Neuronal stem cell (in vitro differentiated cells): Measurements from ENCODE around the gene PTPN14.
"Not testable (repeated sequence)": the region's sequence is repeated elsewhere in the genome, so short reads cannot be mapped to it uniquely, and the experiment has no call there.

Experiments
- DNase-seq: peaks from one replicate; pipeline ENCODE4 v3.0.0-alpha.2; 2013; ENCODE audit warnings: low spot score
- H2AFZ ChIP-seq: one replicate; pipeline ENCODE4 v1.6.1; 2013; ENCODE audit warnings: mild to moderate bottlenecking, low read length, inconsistent platforms
- H2AK5ac ChIP-seq: 2 replicates; pipeline ENCODE4 v1.6.1; 2013; ENCODE audit warnings: low read depth, mild to moderate bottlenecking, inconsistent platforms, low read length, moderate library complexity, mixed read lengths
- H2BK120ac ChIP-seq: 2 replicates; pipeline ENCODE4 v1.6.1; 2013; ENCODE audit warnings: low read depth, mild to moderate bottlenecking, inconsistent platforms, low read length, moderate library complexity, mixed read lengths
- H2BK12ac ChIP-seq: one replicate; pipeline ENCODE4 v1.6.1; 2013; ENCODE audit warnings: low read length, inconsistent platforms
- H2BK15ac ChIP-seq: 2 replicates; pipeline ENCODE4 v1.6.1; 2013; ENCODE audit warnings: mild to moderate bottlenecking, low read length, inconsistent platforms, mixed read lengths
- H2BK5ac ChIP-seq: one replicate; pipeline ENCODE4 v1.6.1; 2013; ENCODE audit warnings: inconsistent platforms, mild to moderate bottlenecking, low read length, moderate library complexity
- H3K14ac ChIP-seq: one replicate; pipeline ENCODE4 v1.6.1; 2013; ENCODE audit warnings: low read length, inconsistent platforms
- H3K18ac ChIP-seq: 2 replicates; pipeline ENCODE4 v1.6.1; 2013; ENCODE audit warnings: low read length, inconsistent platforms
- H3K23ac ChIP-seq: 2 replicates; pipeline ENCODE4 v1.6.1; 2013; ENCODE audit warnings: low read depth, mild to moderate bottlenecking, mixed read lengths, low read length, inconsistent platforms; ENCODE audit not compliant: poor library complexity
- H3K27ac ChIP-seq: replicated peaks from 3 replicates; pipeline ENCODE4 v1.5.1; 2013; ENCODE audit warnings: low read length, inconsistent platforms
- H3K27me3 ChIP-seq, 3 experiments: 2 replicates each; pipeline ENCODE4 v1.6.1; 2013; ENCODE audit warnings: low read length in 3 of 3, mild to moderate bottlenecking in 2 of 3, inconsistent platforms in 1 of 3, low read depth in 1 of 3, mixed read lengths in 1 of 3, moderate library complexity in 1 of 3; ENCODE audit not compliant: control insufficient read depth in 3 of 3, insufficient read depth in 3 of 3
- H3K36me3 ChIP-seq, 2 donors: replicated peaks in 1 of 2; 2 replicates each; pipeline ENCODE4 v1.6.1; 2013; ENCODE audit warnings: low read length in 2 of 2; ENCODE audit not compliant: control insufficient read depth in 2 of 2, insufficient read depth in 2 of 2
- H3K4ac ChIP-seq: 2 replicates; pipeline ENCODE4 v1.6.1; 2013; ENCODE audit warnings: inconsistent platforms, mild to moderate bottlenecking, low read length, moderate library complexity
- H3K4me1 ChIP-seq, 2 donors: 1 replicate in 1 of 2; 2 replicates in 1 of 2; pipeline ENCODE4 v1.6.1; 2013; ENCODE audit warnings: low read length in 2 of 2, low read depth in 1 of 2; ENCODE audit not compliant: control insufficient read depth in 2 of 2, insufficient read depth in 1 of 2
- H3K4me2 ChIP-seq: one replicate; pipeline ENCODE4 v1.6.1; 2013; ENCODE audit warnings: mild to moderate bottlenecking, low read length, inconsistent platforms; ENCODE audit not compliant: insufficient read depth, poor library complexity, severe bottlenecking
- H3K4me3 ChIP-seq, 2 donors: 2 replicates each; pipeline ENCODE4 v1.5.1; 2013; ENCODE audit warnings: low read length in 2 of 2, mild to moderate bottlenecking in 2 of 2, inconsistent platforms in 1 of 2, moderate library complexity in 1 of 2
- H3K79me1 ChIP-seq: one replicate; pipeline ENCODE4 v1.6.1; 2013; ENCODE audit warnings: low read depth, mild to moderate bottlenecking, inconsistent platforms, low read length, moderate library complexity
- H3K9ac ChIP-seq: one replicate; pipeline ENCODE4 v1.6.1; 2013; ENCODE audit warnings: mild to moderate bottlenecking, low read depth, low read length, inconsistent platforms; ENCODE audit not compliant: poor library complexity
- H3K9me3 ChIP-seq, 2 donors: replicated peaks in 1 of 2; 2 replicates each; pipeline versions ENCODE3 to v1.6.1; 2013; ENCODE audit warnings: low read length in 2 of 2, mild to moderate bottlenecking in 2 of 2, inconsistent platforms in 1 of 2, low read depth in 1 of 2, mixed read lengths in 1 of 2, moderate library complexity in 1 of 2; ENCODE audit not compliant: control insufficient read depth in 2 of 2, insufficient read depth in 1 of 2
- H4K8ac ChIP-seq: one replicate; pipeline ENCODE4 v1.6.1; 2013; ENCODE audit warnings: low read depth, mild to moderate bottlenecking, inconsistent platforms, low read length, moderate library complexity
- H4K91ac ChIP-seq: one replicate; pipeline ENCODE4 v1.6.1; 2013; ENCODE audit warnings: low read length, low read depth, mild to moderate bottlenecking, inconsistent platforms; ENCODE audit not compliant: poor library complexity
- WGBS, 2 donors: extraction: QIAGEN DNeasy Blood & Tissue Kit; methylation state at CpG; one replicate each; pipeline ENCODE4 v1.1.7; 2013; ENCODE audit warnings: missing lambda C conversion rate in 2 of 2, mixed read lengths in 1 of 2; ENCODE audit not compliant: insufficient read length in 2 of 2, insufficient replicate concordance in 1 of 2; ENCODE audit errors: extremely low coverage in 2 of 2; 5-methylcytosine and 5-hydroxymethylcytosine counted together

PTPN14 gene

GRCh38 chr1:214521458-214521857 lies 29.9 kb downstream of the PTPN14 start:
- no CpG with 5 or more reads among the region's 9 CpGs for WGBS, 2 donors
- H2BK12ac ChIP-seq, DNase-seq: not testable (repeated sequence)

DNA sequence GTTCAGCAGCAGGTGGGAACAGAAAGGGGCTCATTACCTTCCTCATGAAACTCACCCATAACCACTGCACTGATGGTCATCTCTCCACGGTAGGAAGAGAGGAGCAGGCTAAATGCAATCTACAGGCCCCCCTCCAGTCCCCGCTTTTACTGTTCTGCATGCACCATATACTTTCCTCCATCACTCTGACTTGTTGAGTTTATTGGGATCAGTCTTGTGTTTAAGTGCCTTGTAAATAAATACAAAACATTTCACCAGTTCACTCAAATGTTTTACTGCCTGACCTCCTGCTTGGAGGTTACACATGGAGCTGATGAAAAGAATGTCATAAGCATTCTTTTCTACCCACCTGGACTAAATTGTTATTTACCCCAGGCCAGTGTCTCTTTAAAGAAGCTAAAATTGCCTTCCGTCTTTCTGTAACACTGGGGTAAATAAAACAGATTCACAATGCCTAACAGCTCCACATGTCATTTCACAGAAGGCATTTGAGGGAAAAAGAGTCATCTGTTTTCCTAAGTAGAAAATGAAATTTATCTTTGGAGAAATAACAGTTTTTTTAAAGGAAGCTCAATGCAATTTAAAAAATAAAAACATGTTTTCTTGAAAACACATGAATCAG lies 30.7 kb downstream of the PTPN14 start:
- Histone ChIP-seq H3K9me3 (peaks cover 0 to 3% of the 10 kb centered on the region in 2 donors), H4K91ac (no peak overlapping the region), H3K18ac (no peak overlapping the region), H2AK5ac (no peak overlapping the region), H2BK5ac (no peak overlapping the region), H2BK120ac (no peak overlapping the region), H3K23ac (no peak overlapping the region), H4K8ac (no peak overlapping the region), H2BK12ac (no peak overlapping the region), H2AFZ (no peak overlapping the region), H3K14ac (no peak overlapping the region), H3K79me1 (peaks cover 3% of the 10 kb centered on the region), H3K4me3 (no peak overlapping the region), H2BK15ac (no peak overlapping the region), H3K4me2 (no peak overlapping the region), H3K27ac (no peak overlapping the region), H3K27me3 (no peaks in the 10 kb centered on the region), H3K9ac (no peak overlapping the region), H3K36me3 (no peaks in the 10 kb centered on the region), H3K4me1 (peaks cover 0 to 4% of the 10 kb centered on the region in 2 donors), H3K4ac (no peak overlapping the region)
- DNase-seq, result no peak
- WGBS, 2 donors, result no CpG with 5 or more reads among the region's 3 CpGs

More at GRCh38 chr1:214521458-214521857, 29.9 kb downstream of the PTPN14 start:
- not testable (repeated sequence) for H3K27me3 ChIP-seq, H4K91ac ChIP-seq, H3K23ac ChIP-seq, H2BK120ac ChIP-seq, H3K18ac ChIP-seq, H2BK15ac ChIP-seq, H3K4me2 ChIP-seq, H3K27ac ChIP-seq, H3K4me3 ChIP-seq, H2AFZ ChIP-seq, H4K8ac ChIP-seq, H3K9ac ChIP-seq, H3K79me1 ChIP-seq, H3K9me3 ChIP-seq, H2BK5ac ChIP-seq, H2AK5ac ChIP-seq, H3K4ac ChIP-seq, H3K14ac ChIP-seq, H3K4me1 ChIP-seq, H3K36me3 ChIP-seq

- no peak overlapping the region for H3K27ac ChIP-seq
Measured at GRCh38 chr1:214518361-214518760, 33.0 kb downstream of the PTPN14 start.

GRCh38 chr1:214516434-214517326 lies 34.7 kb downstream of the PTPN14 start:
- Histone ChIP-seq H2AK5ac (no peak overlapping the region), H4K8ac (no peak overlapping the region), H3K9me3 (peaks cover 0 to 3% of the 10 kb centered on the region in 2 donors), H3K79me1 (no peaks in the 10 kb centered on the region), H3K4me3 (no peak overlapping the region), H2AFZ (no peak overlapping the region), H2BK12ac (no peak overlapping the region), H2BK120ac (no peak overlapping the region), H3K27ac (no peak overlapping the region), H3K4ac (no peak overlapping the region), H2BK5ac (no peak overlapping the region), H2BK15ac (no peak overlapping the region), H4K91ac (no peak overlapping the region), H3K14ac (no peak overlapping the region), H3K18ac (no peak overlapping the region), H3K4me1 (peaks cover 7 to 15% of the 10 kb centered on the region in 2 donors), H3K23ac (no peak overlapping the region), H3K36me3 (no peaks in the 10 kb centered on the region), H3K4me2 (no peak overlapping the region), H3K27me3 (no peaks in the 10 kb centered on the region), H3K9ac (no peak overlapping the region)
- DNase-seq, result no peak
- WGBS, 2 donors, result no CpG with 5 or more reads among the region's 6 CpGs

More at GRCh38 chr1:214518361-214518760, 33.0 kb downstream of the PTPN14 start:
- Histone ChIP-seq H3K4me1 (peaks cover 7 to 15% of the 10 kb centered on the region in 2 donors), H4K91ac (no peak overlapping the region), H2BK12ac (no peak overlapping the region), H4K8ac (no peak overlapping the region), H3K4me3 (no peak overlapping the region), H2AK5ac (no peak overlapping the region), H3K4me2 (no peak overlapping the region), H3K36me3 (no peaks in the 10 kb centered on the region), H3K79me1 (peaks cover 2% of the 10 kb centered on the region), H3K9ac (no peak overlapping the region), H3K23ac (no peak overlapping the region), H3K18ac (no peak overlapping the region), H2BK120ac (no peak overlapping the region), H3K9me3 (peaks cover 0 to 3% of the 10 kb centered on the region in 2 donors), H2AFZ (no peak overlapping the region), H3K14ac (no peak overlapping the region), H2BK15ac (no peak overlapping the region), H2BK5ac (no peak overlapping the region), H3K4ac (no peak overlapping the region), H3K27me3 (no peaks in the 10 kb centered on the region)
- DNase-seq, result no peak
